Stomach (tissue), 9 donors: ENCODE results near the gene AP5Z1. TPM values are rescaled to one million over a fixed set of nuclear protein-coding genes. Genes with fewer than 3 reads are reported as not detected.

ENCODE experiments used
- DNase-seq, 2 donors: peaks; one replicate each; pipeline versions ENCODE4 v3.0.0 to v3.0.0-alpha.2; 2013 to 2019
- H3K27ac ChIP-seq, 5 donors: fragments of 200-600 bp in 4 of 5; sonication (generic) in 4 of 5; one replicate each; pipeline ENCODE4 v1.5.1; 2013 to 2019; ENCODE audit warnings: mild to moderate bottlenecking in 1 of 5, moderate library complexity in 1 of 5
- H3K27me3 ChIP-seq, 3 donors: fragments of 200-600 bp; sonication (generic); one replicate each; pipeline ENCODE4 v1.5.1; 2017 to 2019; ENCODE audit warnings: mixed run types in 1 of 3
- H3K36me3 ChIP-seq, 4 donors: fragments of 200-600 bp; sonication (generic); 1 replicate in 3 of 4; 2 replicates in 1 of 4; pipeline ENCODE4 v1.5.1; 2016 to 2019
- H3K4me1 ChIP-seq, 4 donors: fragments of 200-600 bp; sonication (generic); one replicate each; pipeline ENCODE4 v1.5.1; 2016 to 2019
- H3K4me3 ChIP-seq, 4 donors: fragments of 200-600 bp; sonication (generic) in 3 of 4; one replicate each; pipeline ENCODE4 v1.5.1; 2016 to 2019; ENCODE audit warnings: mild to moderate bottlenecking in 1 of 4
- H3K9me3 ChIP-seq, 4 donors: fragments of 200-600 bp; sonication (generic); one replicate each; pipeline ENCODE4 v1.5.1; 2016 to 2019
- CTCF ChIP-seq, 7 experiments: fragments of 450-650 bp in 4 of 7; fragments of 200-600 bp in 3 of 7; sonication (generic) in 3 of 7; IDR thresholded peaks; one replicate each; pipeline ENCODE4 v1.5.1; 2016 to 2019; ENCODE audit warnings: antibody characterized with exemption in 7 of 7, control low read depth in 2 of 7, mild to moderate bottlenecking in 1 of 7
- EP300 ChIP-seq: sonication (generic); formaldehyde crosslinking; IDR thresholded peaks from one replicate; pipeline ENCODE4 v1.6.1; 2017; ENCODE audit warnings: antibody characterized with exemption
- POLR2A ChIP-seq, 4 donors: fragments of 450-650 bp; IDR thresholded peaks; one replicate each; pipeline ENCODE4 v1.6.1; 2016; ENCODE audit warnings: antibody characterized with exemption in 4 of 4, control low read depth in 2 of 4, mild to moderate bottlenecking in 1 of 4, moderate library complexity in 1 of 4
- POLR2AphosphoS5 ChIP-seq, 3 donors: sonication (generic); formaldehyde crosslinking; IDR thresholded peaks; one replicate each; pipeline ENCODE4 v1.6.1; 2016; ENCODE audit warnings: antibody characterized with exemption in 3 of 3
- WGBS, 5 donors: extraction: QIAGEN DNeasy Blood & Tissue Kit in 3 of 5; methylation state at CpG; one replicate each; pipeline versions ENCODE4 v1.1.5 to v1.1.7; 2013 to 2018; 5-methylcytosine and 5-hydroxymethylcytosine counted together
- intact Hi-C: fragments of 100-400 bp; cut with DNase I; formaldehyde crosslinking; loops from one replicate; pipeline ENCODE4 v1.15.1; 2023; ENCODE audit warnings: low total_unique reads
- polyA plus RNA-seq, 3 donors: library from polyadenylated mRNA; stranded (reverse); fragments of 200-250 nt; gene quantifications; one replicate each; pipeline ENCODE4 v1.2.3, GENCODE V29; 2013
- total RNA-seq, 5 donors: library from RNA; depleted of rRNA; stranded (reverse); fragments of >200 nt; gene quantifications; one replicate each; pipeline versions ENCODE4 v1.1.0 to v1.2.3, GENCODE V29; 2014 to 2016
- donor health status: healthy with polysubstance abuse.
- donor health status: Bipolar disorder and iron deficiency.
- donor health status: healthy.

The AP5Z1 gene
- total and polyA plus RNA-seq, 8 donors, result 11.6 to 140 (median 42.3) TPM

GRCh38 chr7:4745265-4745919, 30.0 kb upstream of the AP5Z1 start:
- 4 to 15% (median 6%) methylated on average over 13 to 18 of the region's 18 CpGs for WGBS, 5 donors
- Histone ChIP-seq H3K27me3 (no peaks in the 10 kb centered on the region), H3K4me3 (peak overlapping the region; percentile 25 to 35 (median 32)), H3K36me3 (peaks cover 13 to 44% (median 39%) of the 10 kb centered on the region in 4 donors), H3K4me1 (peaks cover 30 to 75% (median 54%) of the 10 kb centered on the region in 4 donors), H3K27ac (peak overlapping the region; percentile 88 to 95 (median 90)), H3K9me3 (no peaks in the 10 kb centered on the region)
- TF ChIP-seq CTCF (IDR thresholded peaks at IDR 0.05) (no peak), POLR2AphosphoS5 (IDR thresholded peaks at IDR 0.05) (no peak), EP300 (peak; percentile 1), POLR2A (IDR thresholded peaks at IDR 0.05) (no peak)
- intact Hi-C loops, result no loop called here
- no peak for DNase-seq

- peak overlapping the region; percentile 58 to 95 (median 89) for H3K27ac ChIP-seq
- H3K4me1 ChIP-seq, result peaks cover 30 to 78% (median 55%) of the 10 kb centered on the region in 4 donors
- peak overlapping the region; percentile 25 to 35 (median 32) for H3K4me3 ChIP-seq
- peak; percentile 40 to 83 for DNase-seq
- H3K9me3 ChIP-seq, result no peaks in the 10 kb centered on the region
- peaks cover 13 to 41% (median 33%) of the 10 kb centered on the region in 4 donors for H3K36me3 ChIP-seq
- 45 to 47% (median 45%) methylated on average over 12 of the region's 12 CpGs for WGBS, 5 donors
- H3K27me3 ChIP-seq, result no peaks in the 10 kb centered on the region
- intact Hi-C loops, result no loop called here
- peak in 2 of 3 donors; percentile 40 to 52 for TF ChIP-seq POLR2AphosphoS5 (IDR thresholded peaks at IDR 0.05)
- no peak for TF ChIP-seq POLR2A (IDR thresholded peaks at IDR 0.05)
Observed at GRCh38 chr7:4745971-4746919, 29.2 kb upstream of the AP5Z1 start.

GRCh38 chr7:4747013-4747412, 28.4 kb upstream of the AP5Z1 start:
- DNase-seq, result no peak
- Histone ChIP-seq H3K36me3 (peaks cover 9 to 41% (median 33%) of the 10 kb centered on the region in 4 donors), H3K27me3 (no peaks in the 10 kb centered on the region), H3K27ac (peak overlapping the region; percentile 58 to 95 (median 89)), H3K4me1 (peaks cover 30 to 81% (median 59%) of the 10 kb centered on the region in 4 donors), H3K4me3 (no peak overlapping the region), H3K9me3 (no peaks in the 10 kb centered on the region)
- no peak for TF ChIP-seq POLR2AphosphoS5 (IDR thresholded peaks at IDR 0.05)
- no peak for TF ChIP-seq POLR2A (IDR thresholded peaks at IDR 0.05)
- 75 to 93% (median 85%) methylated on average over 22 of the region's 22 CpGs for WGBS, 5 donors
- intact Hi-C loops, result no loop called here

- no peak for TF ChIP-seq CTCF (IDR thresholded peaks at IDR 0.05)
- no peak for TF ChIP-seq POLR2A (IDR thresholded peaks at IDR 0.05)
- no peak for TF ChIP-seq POLR2AphosphoS5 (IDR thresholded peaks at IDR 0.05)
- no peak for TF ChIP-seq EP300
Observed at GRCh38 chr7:4747746-4748145, 27.7 kb upstream of the AP5Z1 start.

GRCh38 chr7:4748231-4748681, 27.2 kb upstream of the AP5Z1 start:
- intact Hi-C loops, result no loop called here
- 67 to 82% (median 71%) methylated on average over 10 of the region's 10 CpGs for WGBS, 5 donors
- Histone ChIP-seq H3K27ac (peak overlapping the region in 4 of 5 donors; percentile 54 to 95 (median 90)), H3K4me1 (peaks cover 28 to 73% (median 57%) of the 10 kb centered on the region in 4 donors), H3K27me3 (no peaks in the 10 kb centered on the region), H3K9me3 (no peaks in the 10 kb centered on the region), H3K4me3 (no peak overlapping the region), H3K36me3 (peaks cover 4 to 35% (median 26%) of the 10 kb centered on the region in 4 donors)
- peak in 1 of 2 donors; percentile 50 for DNase-seq
- TF ChIP-seq CTCF (IDR thresholded peaks at IDR 0.05) (no peak), POLR2AphosphoS5 (IDR thresholded peaks at IDR 0.05) (no peak), POLR2A (IDR thresholded peaks at IDR 0.05) (no peak), EP300 (no peak)

More at GRCh38 chr7:4747746-4748145, 27.7 kb upstream of the AP5Z1 start:
- Histone ChIP-seq H3K27ac (peak overlapping the region in 4 of 5 donors; percentile 88 to 95 (median 90)), H3K4me1 (peaks cover 30 to 76% (median 59%) of the 10 kb centered on the region in 4 donors), H3K4me3 (no peak overlapping the region), H3K36me3 (peaks cover 4 to 40% (median 29%) of the 10 kb centered on the region in 4 donors), H3K9me3 (no peaks in the 10 kb centered on the region), H3K27me3 (no peaks in the 10 kb centered on the region)
- intact Hi-C loops, result no loop called here
- 72 to 79% (median 76%) methylated on average over 11 of the region's 11 CpGs for WGBS, 5 donors
- no peak for DNase-seq
